ENCODE measurements around the gene CFLAR.

Gene CFLAR

GRCh38 chr2:201203916-201204654 is 88.1 kb downstream of the CFLAR start:
- Histone ChIP-seq H3K4me3 (ENCODE audit: low read length) (no peak overlapping the region), H3K4me1 (ENCODE audit: insufficient read depth, low read length) (peaks cover 5% of the 10 kb centered on the region), H3K36me3 (ENCODE audit: insufficient read depth, low read length) (no peaks in the 10 kb centered on the region), H2AFZ (ENCODE audit: low read depth, low read length) (no peak overlapping the region), H3K9me3 (ENCODE audit: low read length) (no peaks in the 10 kb centered on the region), H3K27me3 (ENCODE audit: insufficient read depth, low read length) (no peaks in the 10 kb centered on the region)

DNA sequence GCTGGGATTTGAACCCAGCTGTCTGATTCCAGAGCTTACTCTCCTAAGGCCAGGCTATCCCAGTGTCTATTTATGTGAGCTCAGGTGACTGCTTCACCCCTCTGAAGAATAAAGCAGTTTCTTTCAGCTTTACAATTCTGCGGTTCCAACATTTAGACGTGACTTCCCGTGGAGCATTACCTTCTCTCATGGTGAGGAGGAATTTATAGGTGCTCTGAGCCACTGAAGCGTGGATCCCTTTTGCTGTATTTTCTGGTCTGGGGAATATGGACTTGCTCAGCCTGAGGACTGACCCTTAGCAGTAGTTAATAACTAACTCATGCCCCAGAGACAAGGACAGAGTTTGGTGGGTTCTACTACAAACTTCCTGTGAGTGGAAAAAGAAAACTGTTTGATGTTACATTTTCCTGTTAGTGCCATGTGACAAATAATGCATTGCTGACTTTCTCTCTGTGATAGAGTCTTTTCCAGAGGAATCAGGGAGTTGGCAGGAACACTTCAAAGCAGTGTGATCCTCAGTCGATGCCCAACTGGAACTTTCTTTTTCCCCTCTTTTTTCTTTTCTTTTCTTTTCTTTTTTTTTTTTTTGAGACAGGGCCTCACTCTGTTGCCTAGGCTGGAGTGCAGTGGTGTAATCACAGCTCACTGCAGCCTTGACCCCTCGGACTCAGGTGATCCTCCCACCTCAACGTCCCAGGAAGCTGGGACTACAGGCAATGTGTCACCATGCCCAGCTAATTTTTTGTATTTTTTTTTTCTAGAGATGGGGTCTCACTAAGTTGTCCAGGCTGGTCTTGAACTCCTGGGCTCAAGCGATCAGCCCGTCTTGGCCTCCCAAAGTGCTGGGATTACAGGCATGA is 88.9 kb downstream of the CFLAR start:
- Histone ChIP-seq H3K4me1 (ENCODE audit: insufficient read depth, low read length) (peaks cover 5% of the 10 kb centered on the region), H3K9me3 (ENCODE audit: low read length) (no peaks in the 10 kb centered on the region), H3K36me3 (ENCODE audit: insufficient read depth, low read length) (no peaks in the 10 kb centered on the region), H3K4me3 (ENCODE audit: low read length) (no peak overlapping the region), H3K27me3 (ENCODE audit: insufficient read depth, low read length) (no peaks in the 10 kb centered on the region), H2AFZ (ENCODE audit: low read depth, low read length) (no peak overlapping the region)

GRCh38 chr2:201205515-201205849 is 89.5 kb downstream of the CFLAR start:
- Histone ChIP-seq H3K36me3 (ENCODE audit: insufficient read depth, low read length) (no peaks in the 10 kb centered on the region), H3K27me3 (ENCODE audit: insufficient read depth, low read length) (no peaks in the 10 kb centered on the region), H3K4me1 (ENCODE audit: insufficient read depth, low read length) (peaks cover 5% of the 10 kb centered on the region), H2AFZ (ENCODE audit: low read depth, low read length) (no peak overlapping the region), H3K4me3 (ENCODE audit: low read length) (no peak overlapping the region), H3K9me3 (ENCODE audit: low read length) (no peaks in the 10 kb centered on the region)

GRCh38 chr2:201208563-201209252 is 92.7 kb downstream of the CFLAR start:
- Histone ChIP-seq H3K4me3 (ENCODE audit: low read length) (no peak overlapping the region), H3K36me3 (ENCODE audit: insufficient read depth, low read length) (no peaks in the 10 kb centered on the region), H3K9me3 (ENCODE audit: low read length) (no peaks in the 10 kb centered on the region), H2AFZ (ENCODE audit: low read depth, low read length) (no peak overlapping the region), H3K4me1 (ENCODE audit: insufficient read depth, low read length) (peaks cover 5% of the 10 kb centered on the region), H3K27me3 (ENCODE audit: insufficient read depth, low read length) (peaks cover 3% of the 10 kb centered on the region)

- Histone ChIP-seq H3K36me3 (ENCODE audit: insufficient read depth, low read length) (no peaks in the 10 kb centered on the region), H3K9me3 (ENCODE audit: low read length) (no peaks in the 10 kb centered on the region), H3K27me3 (ENCODE audit: insufficient read depth, low read length) (peaks cover 4% of the 10 kb centered on the region), H3K4me1 (ENCODE audit: insufficient read depth, low read length) (no peaks in the 10 kb centered on the region), H2AFZ (ENCODE audit: low read depth, low read length) (no peak overlapping the region), H3K4me3 (ENCODE audit: low read length) (no peak overlapping the region)
These were observed 100.0 kb downstream of the CFLAR start for GRCh38 chr2:201215963-201216362.

GRCh38 chr2:201216918-201217317 is 101.0 kb downstream of the CFLAR start:
- H3K4me1 ChIP-seq (ENCODE audit: insufficient read depth, low read length) = no peaks in the 10 kb centered on the region

DNA sequence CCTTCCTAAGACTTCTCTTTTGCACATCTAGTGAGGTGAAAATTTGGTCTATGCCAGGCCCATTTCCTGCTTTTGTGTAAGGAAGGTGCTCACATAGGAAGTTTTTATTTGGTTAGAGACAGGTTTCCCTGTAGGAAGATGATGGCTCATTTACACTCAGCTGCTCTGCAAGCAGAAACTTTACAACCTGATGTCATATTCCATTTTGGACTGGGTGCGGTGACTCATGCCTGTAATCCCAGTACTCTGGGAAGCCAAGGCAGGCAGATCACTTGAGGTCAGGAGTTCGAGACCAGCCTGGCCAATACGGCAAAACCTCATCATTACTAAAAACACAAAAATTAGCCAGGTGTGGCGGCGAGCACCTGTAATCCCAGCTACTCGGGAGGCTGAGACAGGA is 102.8 kb downstream of the CFLAR start:
- no peaks in the 10 kb centered on the region for H3K4me1 ChIP-seq (ENCODE audit: insufficient read depth, low read length)
- H3K4me3 ChIP-seq (ENCODE audit: low read length) = no peak overlapping the region
- peaks cover under 1% of the 10 kb centered on the region for H3K27me3 ChIP-seq (ENCODE audit: insufficient read depth, low read length)
- no peaks in the 10 kb centered on the region for H3K9me3 ChIP-seq (ENCODE audit: low read length)
- no peak overlapping the region for H2AFZ ChIP-seq (ENCODE audit: low read depth, low read length)
- H3K36me3 ChIP-seq (ENCODE audit: insufficient read depth, low read length) = no peaks in the 10 kb centered on the region

More at GRCh38 chr2:201216918-201217317, 101.0 kb downstream of the CFLAR start:
- Histone ChIP-seq H3K27me3 (ENCODE audit: insufficient read depth, low read length) (peaks cover 4% of the 10 kb centered on the region), H3K36me3 (ENCODE audit: insufficient read depth, low read length) (no peaks in the 10 kb centered on the region), H3K9me3 (ENCODE audit: low read length) (no peaks in the 10 kb centered on the region), H2AFZ (ENCODE audit: low read depth, low read length) (no peak overlapping the region), H3K4me3 (ENCODE audit: low read length) (no peak overlapping the region)

DNA sequence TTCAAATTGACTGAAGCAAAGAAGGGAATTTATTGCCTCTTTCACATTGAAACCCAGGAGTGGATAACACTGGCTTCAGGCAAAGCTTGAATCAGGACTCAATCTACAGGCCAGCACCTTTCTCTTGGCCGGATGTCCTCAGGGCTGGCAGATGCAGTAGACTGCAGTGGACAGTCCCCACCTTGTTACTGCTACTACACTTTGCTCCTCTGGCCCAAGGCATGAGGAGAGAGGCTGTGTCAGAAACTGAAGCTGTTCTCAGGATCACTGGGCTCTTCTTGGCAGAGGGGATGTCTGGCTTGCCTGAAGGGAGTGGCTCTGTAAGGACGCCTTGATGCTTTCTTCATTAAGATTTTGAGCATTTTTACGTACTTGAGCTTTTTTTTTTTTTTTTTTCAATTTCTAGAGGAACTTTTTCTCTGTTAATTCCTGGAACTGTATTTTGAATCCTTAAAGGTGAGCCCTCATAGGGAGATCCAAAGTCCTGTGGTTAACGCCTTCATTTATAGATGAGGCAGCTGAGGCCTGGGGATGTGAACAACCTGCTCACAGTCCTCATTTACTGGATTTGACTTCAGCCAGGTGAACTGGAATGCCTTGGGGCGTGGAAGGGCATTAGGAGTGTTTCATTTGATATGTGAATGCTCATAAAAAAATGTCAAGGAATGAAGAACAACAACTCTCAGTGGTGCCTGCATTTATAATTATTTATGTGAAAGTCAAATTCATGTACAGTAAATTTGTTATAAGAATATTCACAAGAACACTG is 103.5 kb downstream of the CFLAR start:
- Histone ChIP-seq H3K9me3 (ENCODE audit: low read length) (no peaks in the 10 kb centered on the region), H3K4me3 (ENCODE audit: low read length) (no peak overlapping the region), H3K36me3 (ENCODE audit: insufficient read depth, low read length) (no peaks in the 10 kb centered on the region), H3K4me1 (ENCODE audit: insufficient read depth, low read length) (no peaks in the 10 kb centered on the region), H2AFZ (ENCODE audit: low read depth, low read length) (no peak overlapping the region), H3K27me3 (ENCODE audit: insufficient read depth, low read length) (no peaks in the 10 kb centered on the region)

- Histone ChIP-seq H3K4me1 (ENCODE audit: insufficient read depth, low read length) (no peaks in the 10 kb centered on the region), H3K36me3 (ENCODE audit: insufficient read depth, low read length) (no peaks in the 10 kb centered on the region), H3K9me3 (ENCODE audit: low read length) (peaks cover 2% of the 10 kb centered on the region), H2AFZ (ENCODE audit: low read depth, low read length) (no peak overlapping the region), H3K27me3 (ENCODE audit: insufficient read depth, low read length) (peaks cover 4% of the 10 kb centered on the region), H3K4me3 (ENCODE audit: low read length) (no peak overlapping the region)
These were observed 104.2 kb downstream of the CFLAR start for GRCh38 chr2:201220102-201220570.

- Histone ChIP-seq H3K4me3 (ENCODE audit: low read length) (no peak overlapping the region), H3K9me3 (ENCODE audit: low read length) (peaks cover 2% of the 10 kb centered on the region), H3K27me3 (ENCODE audit: insufficient read depth, low read length) (peaks cover 7% of the 10 kb centered on the region), H2AFZ (ENCODE audit: low read depth, low read length) (no peak overlapping the region), H3K36me3 (ENCODE audit: insufficient read depth, low read length) (no peaks in the 10 kb centered on the region), H3K4me1 (ENCODE audit: insufficient read depth, low read length) (no peaks in the 10 kb centered on the region)
These were observed 107.4 kb downstream of the CFLAR start for GRCh38 chr2:201223089-201224073.

All from neuron (in vitro differentiated cells).